WTC11 (cell line): ENCODE measurements around the gene ZEB2.

ENCODE experiments used
- AFF4 ChIP-seq: sonication (generic); formaldehyde crosslinking; IDR thresholded peaks from 2 replicates; pipeline ENCODE4 v1.8.1; 2023; ENCODE audit warnings: mild to moderate bottlenecking, missing genetic modification reagents, borderline replicate concordance
- ARID4B ChIP-seq: sonication (generic); formaldehyde crosslinking; IDR thresholded peaks from 2 replicates; pipeline ENCODE4 v1.8.0; 2023; ENCODE audit warnings: missing genetic modification reagents, mild to moderate bottlenecking, borderline replicate concordance
- CREM ChIP-seq: sonication (generic); formaldehyde crosslinking; IDR thresholded peaks from 2 replicates; pipeline ENCODE4 v1.8.1; 2022; ENCODE audit warnings: mild to moderate bottlenecking, missing genetic modification reagents, moderate library complexity
- CTCF ChIP-seq: fragments of 200-600 bp; IDR thresholded peaks from 2 replicates; pipeline ENCODE4 v1.8.0; 2022; ENCODE audit warnings: antibody characterized with exemption
- ETV6 ChIP-seq: sonication (generic); formaldehyde crosslinking; IDR thresholded peaks from 2 replicates; pipeline ENCODE4 v1.8.1; 2022; ENCODE audit warnings: mild to moderate bottlenecking, missing genetic modification reagents
- JUN ChIP-seq: sonication (generic); formaldehyde crosslinking; IDR thresholded peaks from 2 replicates; pipeline ENCODE4 v1.8.0; 2023; ENCODE audit warnings: mild to moderate bottlenecking, missing genetic modification reagents
- MAX ChIP-seq: sonication (generic); formaldehyde crosslinking; IDR thresholded peaks from 2 replicates; pipeline ENCODE4 v1.8.0; 2022; ENCODE audit warnings: mild to moderate bottlenecking, missing genetic modification reagents
- NR1H2 ChIP-seq: sonication (generic); formaldehyde crosslinking; IDR thresholded peaks from 2 replicates; pipeline ENCODE4 v1.9.0; 2021; ENCODE audit warnings: mild to moderate bottlenecking, moderate library complexity, missing genetic modification reagents
- PREB ChIP-seq: sonication (generic); formaldehyde crosslinking; IDR thresholded peaks from 2 replicates; pipeline ENCODE4 v1.8.1; 2022; ENCODE audit warnings: mild to moderate bottlenecking, missing genetic modification reagents, moderate library complexity, borderline replicate concordance
- TP53 ChIP-seq: sonication (generic); formaldehyde crosslinking; IDR thresholded peaks from 2 replicates; pipeline ENCODE4 v1.8.1; 2023; ENCODE audit warnings: mild to moderate bottlenecking, missing genetic modification reagents
- USF2 ChIP-seq: sonication (generic); formaldehyde crosslinking; IDR thresholded peaks from 2 replicates; pipeline ENCODE4 v1.8.1; 2023; ENCODE audit warnings: mild to moderate bottlenecking, missing genetic modification reagents, moderate library complexity
- ZNF232 ChIP-seq: sonication (generic); formaldehyde crosslinking; IDR thresholded peaks from 2 replicates; pipeline ENCODE4 v1.8.0; 2022; ENCODE audit warnings: mild to moderate bottlenecking, missing genetic modification reagents
- ZNF281 ChIP-seq: sonication (generic); formaldehyde crosslinking; IDR thresholded peaks from 2 replicates; pipeline ENCODE4 v1.8.0; 2023; ENCODE audit warnings: mild to moderate bottlenecking, missing genetic modification reagents

- no peak for TF ChIP-seq CTCF
- no peak for TF ChIP-seq CREM (CRISPR knock-in tag)
- TF ChIP-seq TP53 (CRISPR knock-in tag), result no peak
- TF ChIP-seq ETV6 (CRISPR knock-in tag), result no peak
- TF ChIP-seq ARID4B (CRISPR knock-in tag), result no peak
- no peak for TF ChIP-seq ZNF281 (CRISPR knock-in tag)
- TF ChIP-seq AFF4 (CRISPR knock-in tag), result no peak
- no peak for TF ChIP-seq NR1H2
- TF ChIP-seq JUN, result no peak
- no peak for TF ChIP-seq ZNF232 (CRISPR knock-in tag)
- TF ChIP-seq MAX (CRISPR knock-in tag), result no peak
- TF ChIP-seq PREB (CRISPR knock-in tag), result no peak
- TF ChIP-seq USF2, result no peak
These were observed 147.4 kb downstream of the ZEB2 start for GRCh38 chr2:144372410-144373080.
